Neutrophil (primary cell): ENCODE data around the gene CPPED1.

Experiments used
- H3K27ac ChIP-seq: fragments of 200-600 bp; sonication (generic); 2 replicates; pipeline ENCODE4 v1.5.1; 2016; ENCODE audit warnings: mild to moderate bottlenecking, moderate library complexity
- H3K27me3 ChIP-seq: fragments of 200-600 bp; sonication (generic); 2 replicates; pipeline ENCODE4 v1.6.0; 2016; ENCODE audit warnings: mild to moderate bottlenecking
- H3K36me3 ChIP-seq: fragments of 200-600 bp; sonication (generic); 2 replicates; pipeline ENCODE4 v1.5.1; 2017
- H3K4me1 ChIP-seq, 2 experiments: fragments of 200-600 bp in 1 of 2; sonication (generic) in 1 of 2; 1 replicate in 1 of 2; 2 replicates in 1 of 2; pipeline versions ENCODE4 v1.5.1 to v1.6.1; 2013 to 2016; ENCODE audit warnings: low read depth in 1 of 2, low read length in 1 of 2, mild to moderate bottlenecking in 1 of 2, moderate library complexity in 1 of 2; ENCODE audit not compliant: control insufficient read depth in 1 of 2, insufficient read depth in 1 of 2
- H3K4me3 ChIP-seq, 2 experiments: fragments of 200-600 bp in 1 of 2; sonication (generic) in 1 of 2; 1 replicate in 1 of 2; 2 replicates in 1 of 2; pipeline ENCODE4 v1.5.1; 2013 to 2016; ENCODE audit warnings: low read depth in 1 of 2, low read length in 1 of 2, mild to moderate bottlenecking in 1 of 2, moderate library complexity in 1 of 2
- H3K9me3 ChIP-seq: fragments of 200-600 bp; sonication (generic); 2 replicates; pipeline ENCODE4 v1.5.1; 2016
- CTCF ChIP-seq: fragments of 200-600 bp; sonication (generic); IDR thresholded peaks from 2 replicates; pipeline ENCODE4 v1.5.1; 2016; ENCODE audit warnings: antibody characterized with exemption

CPPED1 gene

GRCh38 chr16:12669908-12670307 lies 133.8 kb downstream of the CPPED1 start:
- no peaks in the 10 kb centered on the region for H3K27me3 ChIP-seq
- no peak overlapping the region for H3K27ac ChIP-seq
- TF ChIP-seq CTCF = no peak
- H3K4me3 ChIP-seq = no peak overlapping the region
- no peaks in the 10 kb centered on the region for H3K9me3 ChIP-seq
- H3K36me3 ChIP-seq = peaks cover 44% of the 10 kb centered on the region
- no peaks in the 10 kb centered on the region for H3K4me1 ChIP-seq

- H3K36me3 ChIP-seq = peaks cover 50% of the 10 kb centered on the region
- H3K4me3 ChIP-seq = no peak overlapping the region
- no peak for TF ChIP-seq CTCF
- H3K4me1 ChIP-seq = no peaks in the 10 kb centered on the region
- H3K27me3 ChIP-seq = no peaks in the 10 kb centered on the region
- H3K27ac ChIP-seq = no peak overlapping the region
- no peaks in the 10 kb centered on the region for H3K9me3 ChIP-seq
Observed at GRCh38 chr16:12667909-12668308, 135.8 kb downstream of the CPPED1 start.

- Histone ChIP-seq H3K36me3 (peaks cover 49% of the 10 kb centered on the region), H3K4me3 (no peak overlapping the region), H3K9me3 (no peaks in the 10 kb centered on the region), H3K27ac (no peak overlapping the region), H3K4me1 (no peaks in the 10 kb centered on the region), H3K27me3 (no peaks in the 10 kb centered on the region)
- TF ChIP-seq CTCF = no peak
Observed at GRCh38 chr16:12664164-12664733, 139.4 kb downstream of the CPPED1 start.

- H3K27ac ChIP-seq = no peak overlapping the region
- no peaks in the 10 kb centered on the region for H3K9me3 ChIP-seq
- H3K27me3 ChIP-seq = no peaks in the 10 kb centered on the region
- H3K4me1 ChIP-seq = no peaks in the 10 kb centered on the region
- H3K4me3 ChIP-seq = no peak overlapping the region
- H3K36me3 ChIP-seq = peaks cover 49% of the 10 kb centered on the region
- TF ChIP-seq CTCF = no peak
Observed at GRCh38 chr16:12661656-12662172, 142.0 kb downstream of the CPPED1 start.

GRCh38 chr16:12659871-12660270 lies 143.8 kb downstream of the CPPED1 start:
- no peak overlapping the region for H3K4me3 ChIP-seq
- no peaks in the 10 kb centered on the region for H3K9me3 ChIP-seq
- no peak overlapping the region for H3K27ac ChIP-seq
- no peaks in the 10 kb centered on the region for H3K4me1 ChIP-seq
- no peaks in the 10 kb centered on the region for H3K27me3 ChIP-seq
- H3K36me3 ChIP-seq = peaks cover 47% of the 10 kb centered on the region
- TF ChIP-seq CTCF = no peak
